Aortic smooth muscle cell (primary cell): ENCODE measurements around the gene TAAR2. TPM values are rescaled to one million over a fixed set of nuclear protein-coding genes. Genes with fewer than 3 reads are reported as not detected.

Experiments
- total RNA-seq: library from RNA; depleted of rRNA; stranded (reverse); fragments of >200 nt; gene quantifications from 2 replicates; pipeline ENCODE4 v1.2.3, GENCODE V29; 2014

TAAR2 gene
- total RNA-seq, result not detected in 2 replicates

GRCh38 chr6:132624175-132624574 lies at the start of gene TAAR2:
TSS of gene TAAR2 (minus strand) at chr6:132624275. CDS start at chr6:132624275, 0 bp downstream.

GRCh38 chr6:132659082-132659481 lies 35.0 kb upstream of the TAAR2 start, which contains the start of gene TAAR1:
TSS of gene TAAR1 (minus strand) at chr6:132659182. CDS start at chr6:132646003, 13,179 bp downstream.

GRCh38 chr6:132589454-132589853 lies 34.6 kb downstream of the TAAR2 start, which contains the start of gene TAAR5:
TSS of gene TAAR5 (minus strand) at chr6:132589741. CDS start at chr6:132589686, 55 bp downstream.

GRCh38 chr6:132570221-132570777 lies 53.8 kb downstream of the TAAR2 start, which contains the start of gene TAAR6:
TSS of gene TAAR6 (plus strand) at chr6:132570322. CDS start at chr6:132570322, 0 bp downstream.

Other genes with a start within 250 kb of the TAAR2 start
- 26.0 and 29.5 TPM in 2 replicates for gene MOXD1, start 222.8 kb downstream of the TAAR2 start, total RNA-seq
- 40.6 and 83.9 TPM in 2 replicates for gene STX7, start 111.2 kb downstream of the TAAR2 start, total RNA-seq
- not detected in 2 replicates for gene TAAR9, start 86.0 kb downstream of the TAAR2 start, total RNA-seq
- not detected in 2 replicates for gene TAAR8, start 71.6 kb downstream of the TAAR2 start, total RNA-seq
- not detected in 2 replicates for gene TAAR6, start 54.0 kb downstream of the TAAR2 start, total RNA-seq
- not detected in 2 replicates for gene TAAR5, start 34.5 kb downstream of the TAAR2 start, total RNA-seq
- gene TAAR1, start 34.9 kb upstream of the TAAR2 start, total RNA-seq, result not detected in 2 replicates
- gene VNN1, start 89.8 kb upstream of the TAAR2 start, total RNA-seq, result 0.19 and 0.26 TPM in 2 replicates
- 0.56 and 0.66 TPM in 2 replicates for gene VNN2, start 133.6 kb upstream of the TAAR2 start, total RNA-seq
- 10.4 and 15.4 TPM in 2 replicates for gene SLC18B1, start 174.4 kb upstream of the TAAR2 start, total RNA-seq
- 1,473 and 1,751 TPM in 2 replicates for gene RPS12, start 190.3 kb upstream of the TAAR2 start, total RNA-seq